Embryonic facial prominence (tissue), 1 donor: ENCODE data around the gene RPS17.

ENCODE experiments used
- DNase-seq: peaks from one replicate; pipeline ENCODE4 v3.0.0-alpha.2; 2016; ENCODE audit errors: extremely low spot score

The RPS17 gene

DNA sequence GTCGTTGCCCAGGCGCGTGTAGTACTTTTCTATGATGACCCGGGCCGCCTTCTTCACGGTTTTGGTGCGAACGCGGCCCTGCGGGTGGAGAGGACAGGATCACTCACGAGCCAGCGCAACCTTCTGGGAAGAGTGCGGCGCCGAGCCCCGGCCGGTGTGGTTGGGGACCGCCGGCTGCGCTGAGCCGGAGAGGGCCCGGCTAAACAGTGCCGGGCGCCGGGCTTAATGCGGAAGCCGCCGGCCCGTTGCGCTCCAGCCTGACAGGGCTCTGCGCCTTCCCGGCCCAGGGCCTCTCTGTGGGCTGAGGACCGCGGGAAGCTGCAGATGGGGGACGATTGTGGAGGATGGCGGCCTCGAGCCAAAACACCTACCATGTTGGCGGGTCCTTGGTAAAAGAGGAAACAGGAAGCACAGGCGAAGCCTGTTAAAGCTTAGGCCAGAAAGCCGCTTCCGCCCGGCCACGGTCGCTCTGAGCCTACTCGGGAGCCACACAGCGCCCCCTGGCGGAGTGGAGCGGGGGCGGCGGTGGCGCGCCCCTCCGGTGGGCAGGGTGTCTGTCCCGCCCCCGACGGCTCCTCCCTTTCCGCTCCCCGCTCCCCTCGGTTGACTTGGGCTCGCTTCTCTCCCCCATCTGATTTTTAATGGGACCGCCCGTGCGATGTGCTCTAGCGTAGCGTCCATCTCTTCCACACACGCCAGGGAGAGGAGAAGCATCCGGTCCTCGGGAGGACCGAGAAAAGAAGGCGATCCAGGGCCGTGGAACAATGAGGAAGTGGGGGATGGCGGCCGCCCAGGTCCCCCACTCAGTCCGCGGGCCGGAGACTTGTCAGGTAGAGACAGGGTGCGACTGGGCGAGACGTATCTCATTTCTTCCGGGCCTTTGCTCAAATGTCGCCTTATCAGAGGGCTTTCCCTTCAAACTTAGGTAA is at the start of gene RPS17:
RPS17 (minus strand) TSS at position 403 of the 929 bp plus-strand sequence; CDS start at position 374, 29 bp downstream.
- DNase-seq: peak; percentile 94

DNA sequence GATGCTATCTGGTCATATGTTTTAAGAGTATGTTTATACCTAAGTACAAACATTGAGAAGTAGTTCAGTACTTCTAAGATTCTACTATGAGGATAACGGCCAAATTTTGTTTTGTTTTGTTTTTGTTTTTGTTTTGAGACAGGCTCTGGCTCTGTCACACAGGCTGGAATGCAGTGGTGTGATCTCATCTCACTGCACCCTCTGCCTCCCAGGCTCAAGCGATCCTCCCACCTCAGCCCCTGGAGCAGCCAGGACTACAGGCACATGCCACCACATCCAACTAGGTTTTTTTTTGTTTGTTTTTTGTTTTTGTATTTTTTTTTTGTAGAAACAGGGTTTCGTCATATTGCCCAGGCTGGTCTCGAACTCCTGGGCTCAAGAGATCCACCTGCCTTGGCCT is 47.5 kb upstream of the RPS17 start:
- no peak for DNase-seq

DNA sequence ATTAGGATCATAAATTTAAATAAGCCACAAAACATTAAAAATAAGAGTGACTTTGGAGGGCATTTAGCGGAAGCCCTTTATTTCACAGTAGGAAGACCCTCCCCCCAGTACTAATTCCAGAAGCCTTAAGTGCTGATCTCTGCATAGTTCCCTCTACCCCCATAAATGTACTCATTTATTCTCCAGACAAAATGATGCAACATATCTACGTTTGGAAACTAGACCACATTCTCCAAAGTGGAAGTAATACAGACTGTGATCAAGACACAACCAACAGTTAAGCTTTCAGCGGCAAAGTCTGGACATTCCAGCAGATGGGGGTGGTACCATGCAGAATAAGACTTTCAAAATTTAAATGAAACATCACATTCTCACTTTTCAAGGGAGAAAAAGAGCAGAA is 44.8 kb upstream of the RPS17 start:
- DNase-seq: no peak

DNA sequence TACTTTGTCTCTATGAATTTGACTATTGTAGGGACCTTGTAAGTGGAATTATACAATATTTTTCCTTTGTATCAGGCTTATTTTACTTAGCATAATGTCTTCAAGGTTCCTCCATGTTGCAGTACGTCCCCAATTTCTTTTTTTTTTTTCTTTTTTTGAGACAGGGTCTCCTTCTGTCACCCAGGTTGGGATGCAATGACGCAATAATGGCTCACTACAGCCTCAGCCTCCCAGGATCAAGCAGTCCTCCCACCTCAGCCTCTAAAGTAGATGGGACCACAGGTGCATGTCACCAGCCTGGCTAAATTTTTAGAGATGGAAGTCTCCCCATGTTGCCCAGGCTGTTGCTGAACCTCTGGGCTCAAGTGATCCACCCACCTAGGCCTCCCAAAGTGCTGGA is 40.5 kb upstream of the RPS17 start:
- no peak for DNase-seq

DNA sequence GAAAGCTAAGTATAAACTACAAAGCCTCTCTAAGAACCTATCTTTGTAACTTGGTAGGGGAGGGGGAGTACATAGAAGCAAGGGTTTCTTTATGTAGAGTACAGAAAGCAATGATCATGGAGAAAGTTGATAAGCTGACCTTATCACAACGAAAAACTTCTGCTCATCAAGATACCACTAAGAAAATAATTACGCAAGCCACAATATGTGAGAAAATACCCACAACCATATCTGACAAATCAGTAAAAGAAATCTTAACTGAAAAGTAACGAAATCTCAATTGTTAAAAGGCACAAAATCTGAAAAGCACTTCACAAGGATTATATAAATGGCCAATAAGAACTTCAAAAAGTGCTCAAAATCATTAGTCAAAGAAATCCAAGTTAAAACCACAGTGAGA is 35.1 kb upstream of the RPS17 start:
- DNase-seq: no peak

DNA sequence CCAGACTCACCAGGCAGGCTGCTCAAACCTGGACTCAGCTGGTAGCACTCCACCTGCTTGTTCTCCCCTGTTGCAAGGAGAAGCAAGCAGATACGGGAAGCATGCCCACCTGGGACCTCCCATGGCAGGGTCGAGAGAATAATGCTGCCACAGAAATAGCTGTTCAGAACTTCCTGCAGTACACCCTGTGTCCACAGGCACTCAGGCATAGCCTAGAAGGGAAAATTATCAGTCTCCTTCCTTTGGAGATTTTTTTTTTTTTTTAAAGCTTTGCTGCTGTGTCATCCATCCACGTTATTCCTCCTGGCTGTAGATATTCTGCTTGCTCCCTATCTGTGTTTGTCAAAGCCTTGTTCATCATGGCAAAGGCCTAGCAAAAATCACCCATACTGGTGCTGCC is 32.7 kb upstream of the RPS17 start:
- DNase-seq: no peak

DNA sequence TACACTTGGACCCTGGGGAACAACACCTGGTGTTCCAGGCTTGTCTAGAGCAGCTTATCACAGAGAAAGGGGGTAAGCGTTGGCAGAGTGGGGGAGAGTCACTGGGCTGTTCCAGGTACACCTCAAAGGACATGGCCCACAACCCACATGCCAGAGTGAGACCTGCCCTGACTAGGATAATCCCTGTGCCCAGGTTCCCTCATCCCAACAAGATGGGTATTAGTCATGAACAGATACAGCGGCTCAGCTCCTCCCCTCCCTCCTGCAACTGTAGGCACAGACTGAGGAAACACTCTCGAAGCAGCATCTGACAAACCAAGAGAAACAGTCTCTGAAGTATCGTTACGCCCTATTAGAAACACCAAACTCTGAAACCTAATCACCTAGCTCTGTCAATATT is 32.1 kb upstream of the RPS17 start:
- no peak for DNase-seq

DNA sequence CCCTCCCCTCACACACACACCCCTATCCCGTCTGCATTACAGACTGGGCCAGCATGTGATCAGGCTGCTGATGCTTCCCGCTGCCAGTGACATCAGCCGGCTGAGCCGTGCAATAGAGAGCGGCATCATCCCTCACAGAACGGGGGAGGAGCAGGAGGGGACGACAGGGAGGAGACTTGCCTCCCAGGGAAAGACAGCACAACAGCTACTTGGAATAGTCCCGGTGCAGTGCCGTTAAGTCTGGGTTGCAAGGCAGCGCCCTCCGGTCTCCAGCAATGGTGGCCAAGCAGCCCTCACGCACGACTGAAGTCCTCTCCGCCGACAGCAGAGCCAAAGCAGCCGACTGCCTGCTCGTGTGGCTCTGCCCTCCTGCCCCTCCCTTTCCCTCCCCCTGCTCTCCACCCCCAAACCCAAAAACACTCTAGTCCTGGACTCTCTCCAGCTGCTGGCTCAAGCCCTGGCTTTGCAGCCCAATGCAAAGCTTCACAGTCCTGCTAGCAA is 31.5 kb upstream of the RPS17 start:
- DNase-seq: peak; percentile 22

DNA sequence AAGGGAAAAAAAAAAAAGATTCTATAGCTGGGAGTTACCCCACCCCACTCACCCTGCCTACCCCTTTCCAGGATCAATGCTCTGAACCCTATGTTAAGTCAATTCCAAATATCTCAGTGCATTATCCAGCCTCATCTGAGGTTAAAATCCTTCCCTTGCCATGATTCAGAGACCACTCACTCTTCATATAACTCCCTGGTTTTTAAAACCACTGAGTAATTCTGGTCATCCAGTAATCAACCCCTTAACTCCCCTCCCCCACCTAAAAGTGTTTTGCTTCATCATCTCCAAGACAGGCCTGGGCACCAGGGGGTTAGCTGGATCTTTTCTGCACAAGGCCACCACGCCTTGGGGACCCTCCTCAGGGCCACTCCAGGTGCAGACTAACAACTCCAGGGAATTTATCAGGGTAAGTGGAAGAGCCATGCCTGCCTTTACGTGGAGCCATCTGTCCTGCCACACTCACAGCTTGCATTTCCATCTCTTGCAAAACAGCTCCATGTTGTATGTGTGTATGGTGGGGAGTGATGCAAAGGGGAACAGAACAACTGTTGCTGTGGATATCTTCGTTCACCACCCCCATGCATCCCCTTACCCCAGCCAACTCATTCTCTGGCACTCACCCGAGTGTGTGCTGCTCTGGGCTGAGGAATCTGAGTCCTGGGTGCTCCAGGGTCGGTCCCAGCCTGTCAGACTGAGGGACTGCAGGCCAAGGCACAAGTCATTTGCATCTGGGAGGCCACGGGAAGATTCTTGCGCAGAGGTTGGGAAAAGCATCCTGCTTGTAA is 30.7 kb upstream of the RPS17 start:
- DNase-seq: no peak

DNA sequence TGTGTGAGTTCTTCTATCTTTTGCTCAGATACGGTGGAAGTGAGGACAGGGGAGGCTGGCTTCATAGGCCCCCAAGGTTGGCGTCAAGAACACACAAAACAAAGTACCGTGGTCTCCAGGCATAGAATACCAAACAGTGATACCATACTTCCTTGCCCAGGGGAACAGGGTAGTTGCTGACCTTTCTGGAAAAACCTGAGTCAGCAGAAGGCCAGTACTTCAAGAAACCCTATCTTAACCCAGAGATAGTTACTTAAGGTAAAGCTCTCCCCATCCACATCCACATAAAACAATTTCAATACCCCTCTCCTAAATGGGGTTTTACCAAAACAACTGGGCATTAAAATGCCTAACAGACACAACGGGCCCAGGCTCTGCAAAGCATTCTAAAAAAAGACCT is 29.6 kb upstream of the RPS17 start:
- DNase-seq: no peak

DNA sequence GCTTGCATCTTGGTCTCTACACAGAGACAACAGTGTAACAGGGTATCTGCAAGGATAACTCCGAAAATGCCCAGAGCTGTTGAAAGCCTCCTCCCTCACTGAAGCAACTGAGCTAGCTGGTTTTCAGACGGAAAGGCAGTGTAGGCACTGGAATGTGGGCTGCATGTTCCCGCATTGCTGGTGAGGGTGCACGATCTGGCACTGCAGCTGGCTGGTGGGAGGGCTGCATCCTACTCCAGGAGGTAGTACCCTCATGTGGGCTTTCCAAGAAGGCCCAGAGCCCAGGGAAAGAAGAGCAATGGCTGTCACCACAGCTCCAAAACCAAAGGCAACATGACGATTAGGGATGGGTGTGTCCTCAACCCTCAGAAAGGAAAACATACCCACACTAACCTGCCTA is 28.7 kb upstream of the RPS17 start:
- DNase-seq: no peak

DNA sequence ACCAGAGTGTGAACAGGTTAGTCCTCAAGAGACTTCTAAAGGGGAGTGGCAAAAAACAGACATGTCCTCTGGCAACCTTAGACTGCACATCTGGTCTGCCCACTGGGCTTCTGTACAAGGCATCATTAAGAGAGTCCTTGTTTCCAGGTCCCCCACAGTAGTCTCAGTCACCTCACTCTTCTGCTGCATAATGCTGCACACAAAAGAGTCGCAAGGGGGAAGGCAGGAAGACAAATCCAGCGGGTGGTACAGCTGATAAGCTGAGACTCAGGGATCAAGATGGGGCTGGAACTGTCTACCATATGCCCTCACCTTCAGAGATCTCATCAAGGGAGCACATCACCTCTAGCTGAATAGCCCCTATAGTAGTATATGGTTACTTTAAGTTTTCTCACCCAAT is 27.4 kb upstream of the RPS17 start:
- no peak for DNase-seq

DNA sequence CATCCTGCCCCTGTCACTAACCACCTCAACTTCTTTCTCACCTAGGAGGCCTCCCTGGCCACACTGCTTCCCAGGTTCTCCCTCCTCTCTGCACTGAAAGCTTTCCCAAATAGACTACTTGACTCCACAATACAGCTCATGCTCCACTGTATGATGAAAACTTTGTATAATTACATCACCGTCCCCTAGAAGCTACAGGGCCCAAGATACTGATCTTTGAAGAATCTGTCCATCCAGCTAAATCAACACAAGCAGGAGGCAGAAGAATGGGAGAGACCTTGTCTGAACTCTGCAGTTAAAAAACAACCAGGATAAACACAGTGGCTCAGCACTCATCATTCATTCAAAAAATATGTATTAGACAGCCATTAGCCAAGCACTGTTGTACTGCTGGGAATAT is 26.4 kb upstream of the RPS17 start:
- no peak for DNase-seq

DNA sequence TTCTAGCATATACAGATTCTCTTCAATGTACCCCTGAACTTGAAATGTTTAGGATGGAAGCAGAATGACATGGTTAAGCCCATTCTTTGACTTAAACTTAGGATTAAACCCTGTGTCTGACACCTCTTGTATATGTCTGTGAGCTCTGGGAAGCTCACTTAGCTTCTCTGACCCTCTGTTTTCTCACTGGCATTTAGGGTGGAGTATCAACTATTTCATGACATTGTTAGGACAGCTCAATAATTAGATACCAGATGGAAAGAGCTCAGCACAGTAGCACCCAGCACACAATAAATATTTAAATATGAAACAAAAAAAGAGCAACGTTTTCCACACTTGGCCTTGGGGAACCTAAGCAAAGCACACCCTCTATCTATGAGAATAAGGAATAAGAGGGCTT is 18.2 kb upstream of the RPS17 start:
- DNase-seq: no peak

DNA sequence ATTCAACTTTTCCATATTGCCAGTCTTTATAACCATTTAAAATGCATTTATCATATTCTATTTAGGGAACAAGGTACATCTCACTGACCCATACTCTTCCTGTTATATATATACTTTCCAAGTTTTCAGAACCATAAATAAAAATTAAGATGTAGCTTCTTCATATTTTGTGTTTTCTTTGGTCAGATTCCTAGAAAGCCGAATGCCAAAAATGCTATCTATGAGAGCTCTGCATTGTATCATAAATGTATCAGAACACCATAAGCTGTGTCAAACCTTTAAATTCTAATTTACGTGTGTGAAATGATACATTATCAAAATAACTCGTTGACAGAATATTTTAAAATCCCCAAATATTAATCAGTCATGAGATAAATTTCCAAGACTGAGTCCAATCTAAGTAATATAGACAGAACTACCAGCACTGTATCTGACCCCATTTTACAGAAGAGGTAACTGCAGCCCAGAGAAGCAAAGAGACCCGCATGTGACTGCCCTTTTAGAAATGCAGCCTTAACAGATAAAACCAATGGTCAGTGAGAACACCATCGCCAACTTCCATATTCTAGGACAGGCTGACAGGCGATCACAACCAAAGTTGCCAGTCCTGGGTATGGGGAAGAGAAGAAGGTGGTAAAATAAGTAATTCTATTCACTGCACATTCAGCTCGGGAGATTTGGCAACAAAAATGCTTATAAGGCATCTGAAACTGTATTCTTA is 16.2 kb upstream of the RPS17 start:
- DNase-seq: no peak

DNA sequence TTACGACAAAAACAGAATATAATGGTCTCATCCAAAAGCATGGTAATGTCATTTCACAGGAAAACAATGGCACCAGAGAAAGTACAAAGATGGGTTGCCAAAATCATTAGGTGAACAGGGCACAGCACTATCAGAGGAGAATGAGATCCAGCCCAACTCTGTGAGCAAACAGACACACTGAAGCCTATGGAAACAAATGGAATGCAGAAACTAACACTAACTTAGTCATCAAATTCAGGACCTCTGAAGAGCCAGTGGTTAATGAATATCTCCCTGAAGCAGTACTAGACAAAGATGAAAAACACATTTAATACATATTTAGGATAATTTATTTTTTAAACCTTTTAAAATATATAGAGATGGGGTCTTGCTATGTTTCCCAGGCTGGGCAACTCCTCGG is 14.6 kb upstream of the RPS17 start:
- DNase-seq: no peak

DNA sequence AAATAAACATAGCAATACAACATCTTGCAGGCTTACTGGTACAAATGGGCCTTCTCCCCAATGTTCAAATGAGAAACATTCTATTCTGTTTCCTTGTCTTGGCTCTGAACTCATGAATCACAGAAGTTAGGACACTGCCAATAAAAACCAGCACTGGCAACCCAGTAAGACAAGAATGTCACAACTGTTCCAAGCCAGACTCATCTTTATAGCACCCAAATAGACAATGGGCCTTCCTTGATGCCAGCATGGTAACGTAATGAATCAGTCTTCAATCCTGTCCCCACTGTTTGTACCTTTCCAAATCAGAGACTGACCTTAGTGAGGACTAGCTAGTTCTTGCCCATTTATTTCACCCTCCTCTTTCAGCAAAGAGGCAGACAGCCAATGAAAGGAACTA is 14.1 kb upstream of the RPS17 start:
- no peak for DNase-seq

DNA sequence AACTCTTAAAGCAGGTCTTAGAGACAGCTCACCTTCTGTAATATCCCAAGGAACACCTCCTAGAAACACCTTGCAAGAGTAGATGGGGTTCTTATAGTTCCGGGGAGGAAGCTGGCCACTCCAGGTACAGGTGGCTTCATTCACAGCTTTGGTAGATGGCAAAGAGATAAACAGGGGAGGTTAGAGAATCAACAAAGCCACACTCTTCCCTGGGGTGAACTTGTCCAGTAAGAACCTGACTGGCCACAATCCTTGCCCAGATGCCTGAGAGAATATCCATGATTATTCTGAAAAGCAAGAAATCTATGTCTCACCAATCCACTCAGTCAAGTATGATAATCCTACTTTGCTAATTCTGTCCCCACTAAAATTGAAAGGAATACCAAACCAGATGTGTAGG is 13.6 kb upstream of the RPS17 start:
- no peak for DNase-seq

DNA sequence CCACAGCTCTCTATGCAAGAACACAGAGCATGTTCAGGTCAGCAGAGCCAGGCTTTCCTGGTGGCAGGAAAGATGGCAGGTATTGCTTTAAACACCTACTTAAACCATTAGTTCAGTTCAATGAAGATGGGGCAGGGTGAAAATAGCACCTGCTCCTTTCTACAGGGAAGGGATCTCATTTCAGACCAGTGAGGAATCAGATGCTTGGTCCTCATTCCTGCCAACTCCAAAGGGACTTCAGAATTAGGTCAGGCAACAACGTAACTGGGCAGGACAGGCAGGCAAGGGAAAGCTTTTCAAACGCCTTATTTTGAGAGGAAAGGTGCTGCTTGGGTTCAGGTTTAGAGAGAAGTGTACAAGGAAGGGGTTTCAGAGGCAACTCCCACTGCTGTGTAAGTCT is 12.6 kb upstream of the RPS17 start:
- DNase-seq: no peak

DNA sequence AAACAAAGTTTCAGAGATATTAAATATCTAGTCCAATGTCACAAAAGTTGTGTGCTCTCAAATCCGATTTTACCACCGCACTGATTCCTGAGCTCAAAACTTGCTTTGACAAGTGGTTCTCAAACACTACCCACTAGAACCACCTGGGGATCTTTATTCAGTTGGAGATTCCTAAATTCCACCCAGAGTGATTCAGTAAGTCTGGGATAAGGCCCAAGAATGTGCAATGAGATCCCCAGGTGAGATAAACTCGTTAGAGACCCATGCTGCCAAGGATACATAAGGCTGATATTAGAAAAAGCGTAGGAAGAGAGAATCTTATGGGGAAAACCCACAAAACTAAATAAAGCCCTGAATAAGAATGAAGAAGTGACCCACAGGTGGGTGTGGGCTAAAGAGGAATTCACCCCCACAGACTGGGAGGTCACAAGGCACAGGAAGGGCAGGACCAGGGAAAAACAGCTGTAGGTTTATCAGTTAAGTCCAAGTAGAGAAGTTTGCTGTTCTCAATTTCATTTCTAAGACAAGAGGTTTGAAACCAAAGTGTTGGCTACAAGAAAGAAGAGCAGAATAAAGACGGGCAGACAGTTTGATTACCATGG is 11.5 kb upstream of the RPS17 start:
- no peak for DNase-seq

DNA sequence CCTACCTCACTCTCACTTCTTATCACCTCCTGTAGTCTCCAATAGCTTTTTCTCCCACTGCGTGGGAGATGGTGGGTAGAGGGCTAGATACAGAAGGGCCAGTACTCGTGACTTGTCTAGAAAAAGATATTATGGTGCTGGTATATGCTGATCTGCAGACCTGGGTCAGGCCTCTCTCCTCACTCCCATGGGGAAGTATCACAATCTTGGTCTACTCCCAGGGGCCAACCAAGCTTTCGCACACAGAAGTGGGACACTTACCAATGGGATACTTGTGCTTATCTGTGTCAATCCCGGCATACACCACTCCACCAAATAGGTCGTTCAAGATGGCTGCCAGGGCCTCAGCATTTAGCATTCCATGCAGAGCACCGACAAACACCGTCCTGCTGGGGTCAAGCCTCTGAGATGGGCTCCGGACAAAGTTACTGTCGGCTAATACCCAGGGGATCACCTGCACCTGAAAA is 9.0 kb upstream of the RPS17 start:
- DNase-seq: no peak

DNA sequence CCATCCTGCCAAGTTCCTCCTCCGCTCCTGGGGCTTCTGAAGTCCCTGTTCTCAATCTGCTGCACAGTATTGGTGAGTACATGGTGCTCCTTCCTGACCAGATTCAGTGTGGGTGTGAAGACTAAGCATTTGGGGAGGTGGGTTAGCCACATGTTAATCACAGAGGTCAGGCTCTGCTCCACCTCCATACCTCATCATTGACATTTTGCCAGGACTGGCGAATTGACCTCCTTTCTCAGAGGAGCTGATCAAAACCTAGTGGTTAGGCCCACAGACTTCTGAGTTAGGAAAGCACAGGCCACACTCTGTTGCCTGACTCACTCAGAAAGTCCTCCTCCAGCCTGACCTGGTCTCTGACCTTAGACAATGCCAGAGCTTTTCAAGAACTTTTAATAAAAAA is 8.4 kb upstream of the RPS17 start:
- DNase-seq: no peak
